HCT116 (cell line): ENCODE measurements around the gene SH3GLB2. TPM values are rescaled to one million over a fixed set of nuclear protein-coding genes. Genes with fewer than 3 reads are reported as not detected.

Experiments used
- ATAC-seq: fragments of 200-7000 bp; cut with Tn5 transposase; 2 replicates; pipeline ENCODE4 v1.9.1; 2020; ENCODE audit warnings: mild to moderate bottlenecking, moderate library complexity
- BruUV-seq: library from RNA; stranded (reverse); fragments of 400-500 nt; replicated peaks from 2 replicates; lab custom pipeline; 2021; lab: Mats Ljungman, UMichigan
- CTCF ChIA-PET: fragments of 300-600 bp; sonication (Branson Sonifier 250); formaldehyde crosslinking; loops from one replicate; lab custom pipeline; 2021; ENCODE audit warnings: antibody characterized with exemption; lab: Charles Lee
- POLR2A ChIA-PET: fragments of 300-600, 350-600 bp; sonication (Branson Sonifier 250); formaldehyde crosslinking; loops from one replicate; lab custom pipeline; 2021; ENCODE audit warnings: antibody characterized with exemption; lab: Charles Lee
- RAD21 ChIA-PET, 2 experiments: fragments of 300-600 bp; sonication (Branson Sonifier 250); formaldehyde crosslinking; loops; one replicate each; lab custom pipeline; 2023; ENCODE audit warnings: low total read pairs in 2 of 2; ENCODE audit not compliant: uncharacterized antibody in 2 of 2, unreplicated experiment in 2 of 2, low non-redundant PET in 1 of 2; lab: Charles Lee
- DNase-seq: peaks from one replicate; pipeline ENCODE4 v3.0.0-alpha.2; 2010; ENCODE audit warnings: low read depth, low spot score
- H2AFZ ChIP-seq: fragments of 200-600 bp; shearing (Covaris generic), sonication (generic); 2 replicates; pipeline ENCODE4 v1.6.1; 2017; ENCODE audit warnings: low read depth, mixed run types, mixed read lengths, antibody characterized with exemption, low read length; ENCODE audit not compliant: poor library complexity, severe bottlenecking
- H3K27ac ChIP-seq: 2 replicates; pipeline ENCODE4 v1.5.1; 2012; ENCODE audit warnings: low read depth, low read length
- H3K27me3 ChIP-seq: fragments of 200-600 bp; sonication (generic); 2 replicates; pipeline ENCODE4 v1.6.1; 2016; ENCODE audit warnings: mixed run types, low read length, mixed read lengths; ENCODE audit not compliant: insufficient read depth
- H3K36me3 ChIP-seq, 2 experiments: fragments of 200-500 bp in 1 of 2; fragments of 200-600 bp in 1 of 2; sonication (Bioruptor generic) in 1 of 2; sonication (generic) in 1 of 2; 2 replicates each; pipeline versions ENCODE4 v1.5.1 to v1.6.1; 2014 to 2016; ENCODE audit warnings: low read length in 2 of 2, inconsistent platforms in 1 of 2, mixed read lengths in 1 of 2, mixed run types in 1 of 2; ENCODE audit not compliant: insufficient read depth in 2 of 2, control insufficient read depth in 1 of 2
- H3K4me1 ChIP-seq, 2 experiments: fragments of 200-600 bp in 1 of 2; sonication (generic) in 1 of 2; 2 replicates each; pipeline versions ENCODE4 v1.5.1 to v1.6.1; 2012 to 2017; ENCODE audit warnings: low read length in 2 of 2, inconsistent platforms in 1 of 2, mild to moderate bottlenecking in 1 of 2, mixed read lengths in 1 of 2, mixed run types in 1 of 2, moderate library complexity in 1 of 2; ENCODE audit not compliant: insufficient read depth in 2 of 2, control insufficient read depth in 1 of 2
- H3K4me2 ChIP-seq: fragments of 200-600 bp; sonication (generic); 2 replicates; pipeline ENCODE4 v1.6.1; 2017; ENCODE audit warnings: mixed run types, low read length, mixed read lengths
- H3K4me3 ChIP-seq, 2 experiments: fragments of 200-600 bp in 1 of 2; sonication (generic) in 1 of 2; replicated peaks in 1 of 2; 2 replicates each; pipeline ENCODE4 v1.5.1; 2011 to 2016; ENCODE audit warnings: low read length in 2 of 2, control low read depth in 1 of 2, low read depth in 1 of 2, mild to moderate bottlenecking in 1 of 2, mixed read lengths in 1 of 2, mixed run types in 1 of 2
- H3K79me2 ChIP-seq: fragments of 200-600 bp; sonication (generic); 2 replicates; pipeline ENCODE4 v1.6.1; 2017; ENCODE audit warnings: mild to moderate bottlenecking, mixed run types, low read length, moderate library complexity, mixed read lengths; ENCODE audit not compliant: insufficient read depth
- H3K9ac ChIP-seq: fragments of 200-600 bp; sonication (generic); 2 replicates; pipeline ENCODE4 v1.6.1; 2016; ENCODE audit warnings: low read length, mixed read lengths
- H3K9me2 ChIP-seq: fragments of 200-600 bp; sonication (generic), shearing (Covaris generic); 2 replicates; pipeline ENCODE4 v1.6.1; 2017; ENCODE audit warnings: mixed run types, mild to moderate bottlenecking, moderate library complexity; ENCODE audit not compliant: insufficient read depth
- H3K9me3 ChIP-seq, 2 experiments: fragments of 200-500 bp in 1 of 2; fragments of 200-600 bp in 1 of 2; sonication (Bioruptor generic) in 1 of 2; sonication (generic) in 1 of 2; 2 replicates each; pipeline ENCODE4 v1.6.1; 2014 to 2017; ENCODE audit warnings: low read length in 2 of 2, mixed read lengths in 2 of 2, inconsistent platforms in 1 of 2, low read depth in 1 of 2, mild to moderate bottlenecking in 1 of 2, mixed run types in 1 of 2, moderate library complexity in 1 of 2; ENCODE audit not compliant: control insufficient read depth in 1 of 2, insufficient read depth in 1 of 2
- H4K20me1 ChIP-seq: fragments of 200-600 bp; sonication (generic), shearing (Covaris generic); 2 replicates; pipeline ENCODE4 v1.6.1; 2017; ENCODE audit warnings: mixed run types, mild to moderate bottlenecking, moderate library complexity; ENCODE audit not compliant: insufficient read depth
- EGR1 ChIP-seq: IDR thresholded peaks from 2 replicates; pipeline ENCODE4 v1.6.1; 2012; ENCODE audit warnings: low read depth
- ELF1 ChIP-seq: IDR thresholded peaks from 2 replicates; pipeline ENCODE4 v1.6.1; 2012; ENCODE audit warnings: low read depth, borderline replicate concordance
- EZH2 ChIP-seq: fragments of 200-600 bp; sonication (generic); IDR thresholded peaks from 2 replicates; pipeline ENCODE4 v1.6.1; 2017; ENCODE audit warnings: antibody characterized with exemption, mixed run types
- JUND ChIP-seq: IDR thresholded peaks from 2 replicates; pipeline ENCODE4 v1.6.1; 2012
- REST ChIP-seq: IDR thresholded peaks from 2 replicates; pipeline ENCODE4 v1.6.1; 2012; ENCODE audit warnings: low read depth
- SIN3A ChIP-seq: IDR thresholded peaks from 2 replicates; pipeline ENCODE4 v1.6.1; 2012; ENCODE audit warnings: low read depth
- SP1 ChIP-seq: IDR thresholded peaks from 2 replicates; pipeline ENCODE4 v1.6.1; 2012; ENCODE audit warnings: low read depth
- YY1 ChIP-seq: IDR thresholded peaks from 2 replicates; pipeline ENCODE4 v1.6.1; 2011; ENCODE audit warnings: low read length, low read depth, moderate library complexity, mild to moderate bottlenecking; ENCODE audit not compliant: insufficient replicate concordance; ENCODE audit errors: extremely low read depth
- ZBTB33 ChIP-seq: IDR thresholded peaks from 2 replicates; pipeline ENCODE4 v1.6.1; 2011; ENCODE audit warnings: mild to moderate bottlenecking, low read length, moderate library complexity; ENCODE audit not compliant: insufficient replicate concordance; ENCODE audit errors: extremely low read depth
- intact Hi-C: fragments of 100-400 bp; cut with micrococcal nuclease; formaldehyde crosslinking; loops from 2 replicates; pipeline ENCODE4 v1.10.0; 2022
- total RNA-seq: library from RNA; stranded (reverse); gene quantifications from one replicate; pipeline ENCODE4 v1.2.1, GENCODE V29; 2021; ENCODE audit not compliant: unreplicated experiment
- TF ChIP-seq, protein P1 (sequence below): IDR thresholded peaks from 2 replicates; pipeline ENCODE4 v1.6.1; 2012
- TF ChIP-seq, protein P2 (sequence below): IDR thresholded peaks from 2 replicates; pipeline ENCODE4 v1.6.1; 2012

The SH3GLB2 gene
- total RNA-seq, 1 experiment from 2014 or later: 87.9 TPM

DNA sequence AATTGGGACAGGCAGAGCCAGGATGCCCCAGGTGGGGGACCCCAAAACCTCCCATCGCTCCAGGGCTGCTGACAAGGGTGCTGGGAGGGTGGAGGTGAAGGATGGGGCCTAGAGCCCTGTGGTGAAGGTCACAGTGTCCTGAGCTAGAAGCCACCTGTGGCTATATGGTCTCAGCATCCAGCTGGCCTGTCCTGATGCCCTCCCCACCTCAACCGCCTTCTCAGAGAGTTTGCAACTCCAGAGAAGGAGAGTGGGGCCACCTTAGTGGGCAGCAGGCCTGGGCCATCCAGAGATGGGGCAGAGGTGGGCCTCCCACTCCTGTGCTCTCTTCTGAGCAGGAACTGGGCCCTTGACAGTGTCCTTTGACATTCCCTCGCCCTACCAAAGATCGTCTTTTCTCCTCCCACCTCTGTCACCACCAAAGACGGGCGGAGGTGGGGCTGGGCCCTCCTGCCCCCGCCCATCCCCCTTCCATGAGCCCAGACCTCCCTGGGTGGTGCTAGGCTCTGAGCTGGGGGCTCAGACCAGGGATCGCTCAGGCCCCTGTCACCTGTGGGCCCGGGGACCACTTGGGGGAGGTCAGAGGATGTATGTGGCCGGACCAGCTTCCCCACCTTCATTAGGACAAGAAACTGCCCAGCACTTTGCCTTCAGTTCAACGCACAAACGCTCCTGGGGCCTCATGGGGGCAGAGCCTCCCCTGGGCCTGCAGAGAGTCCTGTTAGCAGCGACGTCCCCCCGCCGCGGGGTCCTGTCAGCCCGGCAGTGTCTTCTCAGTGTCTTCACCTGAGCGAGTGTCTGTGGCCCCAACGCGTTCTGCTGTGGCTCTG lies 42.8 kb upstream of the SH3GLB2 start (continued):
- TF ChIP-seq REST (no peak), EZH2 (no peak)

DNA sequence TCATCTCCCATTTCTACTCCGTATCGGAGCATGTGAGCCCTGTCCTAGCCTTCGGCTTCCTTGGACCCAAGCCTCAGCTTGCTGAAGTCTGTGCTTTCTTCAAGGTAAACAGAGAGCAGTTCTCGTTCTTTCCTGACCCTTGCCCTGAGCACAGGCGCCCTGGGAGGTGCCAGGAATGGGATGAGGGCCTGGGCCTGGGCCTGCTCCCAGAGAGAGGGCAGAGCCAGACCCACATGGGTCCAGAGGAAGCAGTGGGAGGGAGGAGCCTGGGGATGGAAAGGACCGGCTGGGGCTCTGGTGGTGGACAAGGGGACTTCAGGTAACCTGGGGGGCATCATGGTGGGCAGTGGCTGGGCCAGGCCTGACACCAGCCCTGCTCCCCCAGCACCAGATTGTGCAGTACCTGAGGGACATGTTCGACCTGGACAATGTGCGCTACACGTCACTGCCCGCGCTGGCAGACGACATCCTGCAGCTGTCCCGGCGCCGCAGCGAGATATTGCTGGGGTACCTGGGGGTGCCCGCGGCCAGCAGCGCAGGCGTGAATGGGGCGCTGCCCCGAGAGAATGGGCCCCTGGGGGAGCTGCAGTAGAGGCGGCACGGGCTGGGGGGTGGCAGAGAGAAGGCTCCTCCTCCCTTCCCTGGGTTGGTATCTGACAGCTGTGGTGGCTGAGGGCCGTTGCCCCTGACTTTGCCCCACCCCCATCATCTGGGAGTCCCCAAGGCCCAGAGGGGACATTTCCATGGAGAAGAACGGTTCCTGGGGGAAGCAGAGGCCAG lies 41.9 kb upstream of the SH3GLB2 start:
- no TSS peak for BruUV-seq
- Histone ChIP-seq H3K27ac (no peak overlapping the region), H3K36me3 (no peaks in the 10 kb centered on the region), H3K79me2 (no peaks in the 10 kb centered on the region), H2AFZ (no peak overlapping the region), H3K9me2 (no peaks in the 10 kb centered on the region), H3K27me3 (no peaks in the 10 kb centered on the region), H3K4me3 (no peak overlapping the region), H4K20me1 (no peaks in the 10 kb centered on the region), H3K9ac (no peak overlapping the region), H3K4me1 (no peaks in the 10 kb centered on the region), H3K4me2 (no peak overlapping the region), H3K9me3 (no peaks in the 10 kb centered on the region)
- ATAC-seq: no peak
- ChIA-PET POLR2A (no interaction called here), RAD21 (no interaction called here), CTCF (no interaction called here)
- no peak for DNase-seq
- intact Hi-C loops: no loop called here
- TF ChIP-seq, protein P1, sequence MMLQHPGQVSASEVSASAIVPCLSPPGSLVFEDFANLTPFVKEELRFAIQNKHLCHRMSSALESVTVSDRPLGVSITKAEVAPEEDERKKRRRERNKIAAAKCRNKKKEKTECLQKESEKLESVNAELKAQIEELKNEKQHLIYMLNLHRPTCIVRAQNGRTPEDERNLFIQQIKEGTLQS: no peak
- TF ChIP-seq ZBTB33 (no peak), SIN3A (no peak), REST (no peak), EZH2 (no peak), ELF1 (no peak), SP1 (no peak), EGR1 (no peak), YY1 (no peak), JUND (no peak)
- TF ChIP-seq, protein P2, sequence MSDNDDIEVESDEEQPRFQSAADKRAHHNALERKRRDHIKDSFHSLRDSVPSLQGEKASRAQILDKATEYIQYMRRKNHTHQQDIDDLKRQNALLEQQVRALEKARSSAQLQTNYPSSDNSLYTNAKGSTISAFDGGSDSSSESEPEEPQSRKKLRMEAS: no peak
